Left ventricle myocardium superior (tissue), 1 donor: ENCODE results near the gene ZFPM1. TPM values are rescaled to one million over a fixed set of nuclear protein-coding genes. Genes with fewer than 3 reads are reported as not detected.

ENCODE experiments used
- ATAC-seq: fragments of 200-7000 bp; cut with Tn5 transposase; one replicate; pipeline ENCODE4 v1.9.1; 2020; ENCODE audit warnings: mild to moderate bottlenecking, moderate library complexity
- DNase-seq: peaks from one replicate; pipeline ENCODE4 v3.0.0-alpha.2; 2020
- intact Hi-C: fragments of 100-400 bp; cut with micrococcal nuclease; formaldehyde crosslinking; loops from one replicate; pipeline ENCODE4 v1.11.0; 2022
- total RNA-seq: library from RNA; stranded (reverse); fragmentation: NEBNext Ultra II Directional; extraction: Animal tissue kit (Norgen Biotek cat#: 25700); gene quantifications from one replicate; pipeline ENCODE4 v1.2.1, GENCODE V29; 2021
- donor health status: DM: no; HTN: yes; CAD: no; lungs with severe emphysema.

ZFPM1 gene
- total RNA-seq, 1 donor from 2014 or later: 3.5 TPM

GRCh38 chr16:88442727-88443576 is 10.1 kb upstream of the ZFPM1 start:
- intact Hi-C loops: no loop called here
- ATAC-seq (peak; percentile 91), DNase-seq (peak; percentile 88)

GRCh38 chr16:88444826-88445582 is 8.1 kb upstream of the ZFPM1 start:
- ATAC-seq: no peak
- no peak for DNase-seq
- intact Hi-C loops: no loop called here

- no peak for ATAC-seq
- intact Hi-C loops: no loop called here
- DNase-seq: no peak
Observed at GRCh38 chr16:88445583-88445960, 7.5 kb upstream of the ZFPM1 start.

GRCh38 chr16:88446061-88446460 is 7.0 kb upstream of the ZFPM1 start:
- intact Hi-C loops: no loop called here
- ATAC-seq: no peak
- DNase-seq: no peak

- intact Hi-C loops: no loop called here
- DNase-seq: no peak
- no peak for ATAC-seq
Observed at GRCh38 chr16:88446736-88447135, 6.3 kb upstream of the ZFPM1 start.

GRCh38 chr16:88447881-88448280 is 5.2 kb upstream of the ZFPM1 start:
- DNase-seq (no peak), ATAC-seq (no peak)
- intact Hi-C loops: no loop called here

GRCh38 chr16:88448461-88449266 is 4.4 kb upstream of the ZFPM1 start:
- ATAC-seq (no peak), DNase-seq (no peak)
- intact Hi-C loops: no loop called here

- ATAC-seq: no peak
- no peak for DNase-seq
- intact Hi-C loops: no loop called here
Observed at GRCh38 chr16:88449267-88449561, 3.9 kb upstream of the ZFPM1 start.

- DNase-seq: no peak
- ATAC-seq: no peak
Observed at GRCh38 chr16:88451586-88452481, 1.2 kb upstream of the ZFPM1 start.

GRCh38 chr16:88452482-88453216 is 431 bp upstream of the ZFPM1 start:
- intact Hi-C loops: loop anchor here (5.0 kb wide), 1 partner anchor 75 kb away; no protein-coding TSS in a partner anchor
- ATAC-seq (peak; percentile 91), DNase-seq (peak; percentile 99)

More at GRCh38 chr16:88451586-88452481, 1.2 kb upstream of the ZFPM1 start:
- intact Hi-C loops: loop anchor here (5.0 kb wide), 1 partner anchor 75 kb away; no protein-coding TSS in a partner anchor

GRCh38 chr16:88453611-88454522 is 787 bp downstream of the ZFPM1 start:
- ATAC-seq (no peak), DNase-seq (peak; percentile 51)
- intact Hi-C loops: loop anchor here (5.0 kb wide), 1 partner anchor 73 kb away; no protein-coding TSS in a partner anchor

- no peak for DNase-seq
- peak; percentile 3 for ATAC-seq
- intact Hi-C loops: loop anchor here (5.0 kb wide), 1 partner anchor 73 kb away; no protein-coding TSS in a partner anchor
Observed at GRCh38 chr16:88454523-88454947, 1.5 kb downstream of the ZFPM1 start.

GRCh38 chr16:88455610-88456355 is 2.7 kb downstream of the ZFPM1 start:
- no peak for ATAC-seq
- DNase-seq: no peak
- intact Hi-C loops: no loop called here

- intact Hi-C loops: no loop called here
- no peak for DNase-seq
- ATAC-seq: no peak
Observed at GRCh38 chr16:88456356-88457292, 3.5 kb downstream of the ZFPM1 start.
